VCaP (cell line): ENCODE results near the gene ASIC3.
"Not testable (repeated sequence)": the region's sequence is repeated elsewhere in the genome, so short reads cannot be mapped to it uniquely, and the experiment has no call there.

Experiments
- H3K27ac ChIP-seq: fragments of 450-650 bp; 2 replicates; pipeline ENCODE4 v1.5.1; 2017
- TF ChIP-seq, protein P1 (sequence below): fragments of 450-650 bp; conservative IDR thresholded peaks from 2 replicates; pipeline ENCODE4 v1.5.1; 2017; ENCODE audit warnings: mild to moderate bottlenecking, moderate library complexity

The ASIC3 gene

DNA sequence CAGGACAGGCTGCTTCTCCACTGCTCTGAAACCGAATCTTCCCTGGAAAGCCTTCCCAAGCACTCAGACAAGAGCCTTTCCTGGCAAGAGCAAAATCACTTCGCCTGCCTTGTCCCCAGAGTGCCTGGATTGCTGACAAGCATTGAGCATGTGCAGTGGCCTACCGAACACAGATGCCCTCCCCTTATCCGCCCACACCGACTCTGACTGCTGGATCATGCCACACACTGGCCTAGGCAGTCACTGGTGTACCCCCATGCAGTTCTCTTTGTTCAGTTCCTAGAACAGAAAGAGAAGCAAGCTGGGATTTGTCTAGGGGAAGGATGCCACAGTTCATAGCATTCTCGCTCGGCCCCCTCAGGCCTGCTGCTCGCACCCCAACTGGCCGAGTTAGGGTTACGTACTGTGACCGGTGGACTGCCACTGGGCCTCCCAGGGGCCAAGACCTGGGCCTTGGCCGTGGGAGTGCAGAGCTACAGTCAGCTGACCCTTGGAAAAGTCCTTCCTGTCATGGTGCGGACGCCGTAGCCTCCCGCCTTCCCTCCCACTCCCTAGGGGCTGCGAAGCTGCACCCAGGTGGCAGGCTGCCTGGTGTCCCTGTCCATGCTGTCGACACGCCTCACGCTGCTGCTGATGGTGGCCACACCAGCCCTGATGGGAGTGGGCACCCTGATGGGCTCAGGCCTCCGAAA, 13.2 kb upstream of the ASIC3 start:
- TF ChIP-seq, protein P1, sequence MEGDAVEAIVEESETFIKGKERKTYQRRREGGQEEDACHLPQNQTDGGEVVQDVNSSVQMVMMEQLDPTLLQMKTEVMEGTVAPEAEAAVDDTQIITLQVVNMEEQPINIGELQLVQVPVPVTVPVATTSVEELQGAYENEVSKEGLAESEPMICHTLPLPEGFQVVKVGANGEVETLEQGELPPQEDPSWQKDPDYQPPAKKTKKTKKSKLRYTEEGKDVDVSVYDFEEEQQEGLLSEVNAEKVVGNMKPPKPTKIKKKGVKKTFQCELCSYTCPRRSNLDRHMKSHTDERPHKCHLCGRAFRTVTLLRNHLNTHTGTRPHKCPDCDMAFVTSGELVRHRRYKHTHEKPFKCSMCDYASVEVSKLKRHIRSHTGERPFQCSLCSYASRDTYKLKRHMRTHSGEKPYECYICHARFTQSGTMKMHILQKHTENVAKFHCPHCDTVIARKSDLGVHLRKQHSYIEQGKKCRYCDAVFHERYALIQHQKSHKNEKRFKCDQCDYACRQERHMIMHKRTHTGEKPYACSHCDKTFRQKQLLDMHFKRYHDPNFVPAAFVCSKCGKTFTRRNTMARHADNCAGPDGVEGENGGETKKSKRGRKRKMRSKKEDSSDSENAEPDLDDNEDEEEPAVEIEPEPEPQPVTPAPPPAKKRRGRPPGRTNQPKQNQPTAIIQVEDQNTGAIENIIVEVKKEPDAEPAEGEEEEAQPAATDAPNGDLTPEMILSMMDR: no peak
- no peak overlapping the region for H3K27ac ChIP-seq

DNA sequence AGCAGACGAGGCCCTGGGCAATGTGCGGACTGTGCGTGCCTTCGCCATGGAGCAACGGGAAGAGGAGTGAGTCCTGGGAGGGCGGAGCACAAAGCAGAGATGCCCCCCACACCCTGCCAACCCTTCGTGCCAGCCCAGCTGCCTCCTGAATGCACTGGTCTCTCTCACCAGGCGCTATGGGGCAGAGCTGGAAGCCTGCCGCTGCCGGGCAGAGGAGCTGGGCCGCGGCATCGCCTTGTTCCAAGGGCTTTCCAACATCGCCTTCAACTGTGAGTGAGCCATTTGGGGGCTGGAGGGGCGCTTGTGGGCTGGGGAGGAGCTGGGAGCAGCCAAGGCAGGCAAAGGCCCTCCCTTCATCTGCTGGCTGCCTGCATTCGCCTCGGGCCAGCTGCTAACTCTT, 12.4 kb upstream of the ASIC3 start:
- TF ChIP-seq, protein P1: no peak
- no peak overlapping the region for H3K27ac ChIP-seq

DNA sequence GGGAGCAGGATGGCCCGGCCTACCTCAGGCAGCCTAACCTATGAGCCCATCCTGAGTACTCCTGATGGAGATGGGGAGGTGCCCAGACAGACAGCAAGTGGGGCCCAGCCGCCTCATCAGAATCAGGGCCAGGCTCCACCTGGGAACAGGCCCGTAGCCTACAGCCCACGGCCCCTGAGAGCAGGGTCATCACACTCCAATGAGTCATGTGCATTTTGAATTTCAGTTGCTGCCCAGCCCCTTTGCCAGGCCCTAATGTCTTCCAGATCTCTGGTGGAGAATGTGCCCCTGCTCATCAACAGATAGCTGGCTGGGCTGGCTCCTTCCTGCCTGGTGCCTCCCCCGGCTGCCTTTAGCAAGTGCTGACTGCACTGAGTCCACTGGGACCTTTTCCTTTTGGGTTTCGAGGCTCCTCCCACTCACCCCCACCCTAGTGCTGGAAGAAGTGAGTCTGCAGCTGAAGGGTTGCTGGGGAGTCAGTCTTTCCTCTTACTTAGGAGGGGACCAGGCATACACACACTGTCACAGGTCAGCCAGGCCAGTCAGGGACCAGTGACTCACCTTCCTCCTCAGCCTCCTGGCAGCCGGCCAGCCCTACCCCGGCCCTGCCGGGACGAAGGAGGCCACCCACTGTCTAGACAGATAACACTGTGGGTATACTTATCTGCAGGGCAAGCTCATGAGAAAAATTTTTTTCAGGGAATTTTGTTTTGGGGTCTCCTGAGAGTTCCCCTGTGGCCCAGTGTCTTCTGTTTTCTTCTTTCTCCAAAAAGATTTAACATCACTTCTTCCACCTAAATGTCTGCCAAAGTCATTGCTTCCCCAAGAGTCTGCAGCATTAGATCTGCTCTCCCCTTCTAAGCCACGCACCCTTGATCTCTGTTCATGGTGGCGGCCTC, 9.1 kb upstream of the ASIC3 start:
- H3K27ac ChIP-seq: no peak overlapping the region
- TF ChIP-seq, protein P1: no peak

DNA sequence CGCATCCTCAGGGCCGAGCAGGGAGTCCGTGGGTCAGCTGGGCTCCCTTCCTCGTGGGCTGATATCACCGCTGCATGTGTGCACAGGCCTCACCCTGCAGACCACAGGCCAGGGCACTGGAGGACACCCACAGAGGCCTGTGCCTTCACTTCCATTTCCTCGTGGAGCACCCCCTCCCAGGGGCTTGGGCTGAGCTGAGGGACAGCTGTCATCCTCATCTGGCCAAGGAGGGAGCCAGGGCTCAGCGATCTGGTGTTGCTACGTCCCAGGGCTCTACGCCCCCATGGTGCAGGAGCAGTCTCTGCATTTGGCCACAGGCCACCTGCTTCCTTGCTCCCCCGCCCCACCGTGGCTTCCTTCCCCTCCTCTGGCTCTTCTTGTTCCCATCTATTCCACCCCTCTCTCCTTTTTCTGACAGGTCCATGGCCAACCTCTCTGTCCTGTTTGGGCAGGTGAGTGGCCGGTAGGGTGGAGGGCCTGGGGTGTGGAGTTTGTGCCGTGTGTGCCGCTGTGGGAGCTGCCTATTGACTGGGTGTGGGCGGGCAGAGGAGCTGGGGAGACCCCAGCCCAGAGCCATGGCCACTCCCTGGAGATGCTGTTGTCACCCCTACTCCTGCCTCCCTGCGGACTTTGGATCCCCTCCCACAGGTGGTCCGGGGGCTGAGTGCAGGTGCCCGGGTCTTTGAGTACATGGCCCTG, 8.3 kb upstream of the ASIC3 start:
- H3K27ac ChIP-seq: no peak overlapping the region
- TF ChIP-seq, protein P1: no peak

DNA sequence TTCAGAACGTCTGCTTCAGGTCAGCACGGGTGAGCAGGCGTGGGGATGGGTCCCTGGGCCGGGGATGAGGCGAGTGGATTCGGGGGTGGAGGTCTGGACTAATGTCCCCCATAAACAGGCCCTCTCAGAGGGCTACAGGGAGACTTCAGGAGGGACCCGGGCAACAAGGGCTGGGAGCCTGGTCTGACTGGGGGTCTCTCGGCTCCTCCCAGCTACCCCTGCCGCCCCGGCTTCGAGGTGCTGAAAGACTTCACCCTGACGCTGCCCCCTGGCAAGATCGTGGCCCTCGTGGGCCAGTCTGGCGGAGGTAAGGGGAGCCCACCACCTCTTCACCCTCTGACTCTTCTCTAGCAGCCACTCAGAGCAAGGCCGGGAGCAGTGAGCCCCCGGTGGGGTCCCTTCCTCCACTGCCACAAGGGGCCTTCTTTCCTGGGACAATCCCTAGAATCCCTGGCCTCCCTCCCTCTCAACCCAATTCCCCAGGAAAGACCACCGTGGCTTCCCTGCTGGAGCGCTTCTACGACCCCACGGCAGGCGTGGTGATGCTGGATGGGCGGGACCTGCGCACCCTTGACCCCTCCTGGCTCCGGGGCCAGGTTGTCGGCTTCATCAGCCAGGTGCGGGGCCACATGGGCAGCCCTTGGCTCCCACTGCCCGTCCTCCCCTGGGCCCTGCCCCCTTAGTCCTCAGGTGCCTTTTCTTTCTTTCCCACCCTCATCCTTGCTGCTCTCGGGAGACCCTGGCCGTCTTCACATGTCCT, 7.5 kb upstream of the ASIC3 start:
- H3K27ac ChIP-seq: no peak overlapping the region
- TF ChIP-seq, protein P1: no peak

DNA sequence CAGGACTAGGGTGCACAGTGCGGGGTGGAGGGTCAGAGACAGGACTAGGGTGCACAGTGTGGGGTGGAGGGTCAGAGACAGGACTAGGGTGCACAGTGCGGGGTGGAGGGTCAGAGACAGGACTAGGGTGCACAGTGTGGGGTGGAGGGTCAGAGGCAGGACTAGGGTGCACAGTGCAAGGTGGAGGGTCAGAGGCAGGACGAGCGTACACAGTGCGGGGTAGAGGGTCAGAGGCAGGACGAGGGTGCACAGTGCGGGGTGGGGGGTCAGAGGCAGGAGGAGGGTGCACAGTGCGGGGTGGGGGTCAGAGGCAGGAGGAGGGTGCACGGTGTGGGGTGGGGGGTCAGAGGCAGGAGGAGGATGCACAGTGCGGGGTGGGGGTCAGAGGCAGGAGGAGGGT, 4.9 kb upstream of the ASIC3 start:
- not testable (repeated sequence) for H3K27ac ChIP-seq

DNA sequence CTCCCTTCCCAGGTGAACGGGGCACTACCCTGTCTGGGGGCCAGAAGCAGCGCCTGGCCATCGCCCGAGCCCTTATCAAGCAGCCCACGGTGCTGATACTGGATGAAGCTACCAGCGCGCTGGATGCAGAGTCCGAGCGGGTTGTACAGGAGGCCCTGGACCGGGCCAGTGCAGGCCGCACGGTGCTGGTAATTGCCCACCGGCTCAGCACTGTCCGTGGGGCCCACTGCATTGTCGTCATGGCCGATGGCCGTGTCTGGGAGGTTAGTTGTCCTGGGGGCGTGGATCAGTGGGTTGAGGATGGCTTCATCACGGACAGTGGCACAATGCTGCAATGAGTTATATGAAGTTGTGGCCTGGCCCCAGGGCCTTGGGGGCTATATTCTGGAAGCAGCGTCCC, 4.4 kb upstream of the ASIC3 start:
- H3K27ac ChIP-seq: no peak overlapping the region
- TF ChIP-seq, protein P1: no peak
